NCI-H1417 (cell line): ENCODE results near the gene SLX4IP.

ENCODE experiments used
- DNase-seq, 3 experiments: peaks; one replicate each; lab custom pipeline; 2025; lab: John Stamatoyannopoulos, UW

Gene SLX4IP

GRCh38 chr20:10633718-10634117, 198.6 kb downstream of the SLX4IP start:
- DNase-seq = no peak

- DNase-seq = no peak
Observed at GRCh38 chr20:10634211-10634610, 199.1 kb downstream of the SLX4IP start.

DNA sequence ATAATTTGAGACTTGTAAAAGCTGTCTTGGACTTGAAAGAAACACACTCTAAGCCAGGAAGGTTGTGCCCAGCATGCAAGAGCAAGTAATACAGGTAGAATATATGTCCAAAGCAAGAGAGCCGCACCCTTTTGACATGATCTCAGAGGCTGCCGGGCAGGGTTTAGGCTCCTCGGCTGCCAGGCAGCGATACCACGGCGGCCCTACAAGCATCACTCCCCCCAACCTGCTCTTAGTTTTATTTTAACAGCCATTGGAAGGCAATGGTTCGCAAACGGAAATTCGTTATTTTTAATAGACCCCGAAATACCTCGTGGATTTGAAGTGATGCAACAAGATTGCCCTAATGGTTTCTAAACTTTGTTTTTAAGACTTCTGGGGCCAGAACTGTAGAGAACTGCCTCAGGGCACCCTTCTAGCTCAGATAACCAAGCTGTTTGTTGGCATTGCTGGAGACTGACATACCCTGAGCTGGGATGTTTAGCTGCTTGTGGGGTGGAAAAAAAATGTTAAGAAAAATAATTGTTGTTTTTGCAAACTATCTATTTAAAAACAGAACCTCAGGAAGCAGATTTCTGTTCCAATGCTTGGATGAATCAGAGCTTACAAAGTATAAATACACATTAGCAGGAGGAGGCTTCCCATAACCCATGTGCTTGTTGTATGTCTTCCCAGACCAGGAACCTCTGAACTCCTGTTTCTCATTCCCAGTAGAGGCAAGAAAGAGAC, 199.7 kb downstream of the SLX4IP start:
- DNase-seq = no peak

DNA sequence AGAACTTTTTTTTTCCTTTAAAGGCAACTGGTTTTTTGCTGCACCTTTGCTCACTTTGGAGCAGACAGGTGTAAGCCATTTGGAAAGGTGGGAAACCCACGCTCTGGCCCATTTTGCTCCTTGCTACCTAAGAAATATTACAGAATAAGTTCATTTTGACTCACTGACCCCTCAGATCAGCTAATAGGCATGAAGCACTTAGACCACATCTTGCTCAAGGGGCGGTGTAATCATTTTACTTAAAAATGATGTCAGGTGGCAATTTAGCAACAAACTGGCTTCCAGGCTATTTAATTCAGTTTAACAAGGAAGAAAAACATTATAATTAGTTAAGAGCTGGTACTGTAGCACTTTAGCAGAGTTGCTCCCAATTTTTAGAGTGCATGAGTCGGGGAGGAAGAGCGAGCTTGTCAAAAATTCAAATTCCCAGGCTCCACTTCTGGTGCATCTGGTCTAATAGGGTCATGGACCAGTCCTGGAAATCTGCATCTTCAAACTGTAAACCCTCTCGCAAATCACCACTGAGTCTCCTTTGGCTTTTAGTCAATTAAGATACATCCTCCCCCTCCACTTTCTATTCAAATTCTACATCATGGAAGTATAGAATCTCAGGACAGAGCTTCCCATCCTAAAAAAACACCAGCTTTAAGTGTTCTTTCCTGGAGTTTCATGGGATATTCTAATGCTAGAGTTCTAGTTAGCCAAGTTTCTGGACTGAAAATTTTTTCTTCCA, 200.5 kb downstream of the SLX4IP start:
- no peak for DNase-seq

DNA sequence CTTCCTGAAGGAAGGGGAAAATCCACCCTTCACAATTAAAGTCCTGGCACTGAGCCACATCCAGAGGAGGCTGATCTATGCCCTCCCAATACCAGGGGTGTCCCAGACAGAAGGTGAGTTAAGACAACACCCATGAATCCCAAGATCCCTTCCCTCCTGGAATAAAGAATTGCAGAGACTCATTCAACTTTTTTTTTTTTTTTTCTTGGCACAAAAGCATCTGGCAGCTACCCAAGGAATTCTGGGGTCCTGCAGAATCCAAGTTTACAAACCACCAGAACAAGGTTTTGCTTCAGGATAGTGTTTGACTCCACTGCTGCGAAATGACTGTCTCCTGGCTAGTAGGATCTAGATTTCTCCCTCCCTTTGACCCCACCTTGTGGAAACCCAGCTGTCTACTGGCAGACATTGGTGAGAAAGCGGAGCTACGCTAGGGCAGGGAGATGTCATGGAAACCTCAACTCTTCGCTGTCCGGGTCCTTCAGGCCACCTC, 201.3 kb downstream of the SLX4IP start:
- no peak for DNase-seq

DNA sequence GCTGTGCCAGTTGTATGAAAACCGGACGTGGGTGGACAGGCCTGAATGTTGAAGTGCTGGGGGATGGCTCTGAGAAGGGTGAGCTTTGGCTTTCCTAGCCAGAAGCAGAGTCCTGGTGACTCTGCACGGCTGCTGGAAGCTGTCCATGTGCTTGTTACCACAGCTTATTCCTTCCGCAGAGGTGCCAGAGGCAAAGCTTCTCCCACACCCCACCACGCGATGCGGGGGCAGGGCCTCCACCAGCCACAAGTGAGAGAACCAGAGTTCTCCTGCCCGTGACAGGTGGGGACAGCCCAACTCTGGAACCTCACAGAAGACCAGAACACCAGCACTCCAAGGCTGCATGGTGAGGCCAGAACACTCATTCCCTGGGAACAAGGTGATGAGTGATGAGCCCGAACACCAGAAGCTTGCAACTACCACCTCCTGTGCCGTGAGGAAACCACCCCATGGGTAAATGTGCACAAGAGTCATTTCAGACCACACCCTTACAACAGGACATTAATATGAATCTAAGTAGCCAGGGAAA, 202.0 kb downstream of the SLX4IP start:
- DNase-seq = no peak

GRCh38 chr20:10637563-10637962, 202.5 kb downstream of the SLX4IP start:
- DNase-seq = no peak

GRCh38 chr20:10639077-10639736, 204.1 kb downstream of the SLX4IP start:
- no peak for DNase-seq

- DNase-seq = no peak
Observed at GRCh38 chr20:10639737-10640556, 204.8 kb downstream of the SLX4IP start.

DNA sequence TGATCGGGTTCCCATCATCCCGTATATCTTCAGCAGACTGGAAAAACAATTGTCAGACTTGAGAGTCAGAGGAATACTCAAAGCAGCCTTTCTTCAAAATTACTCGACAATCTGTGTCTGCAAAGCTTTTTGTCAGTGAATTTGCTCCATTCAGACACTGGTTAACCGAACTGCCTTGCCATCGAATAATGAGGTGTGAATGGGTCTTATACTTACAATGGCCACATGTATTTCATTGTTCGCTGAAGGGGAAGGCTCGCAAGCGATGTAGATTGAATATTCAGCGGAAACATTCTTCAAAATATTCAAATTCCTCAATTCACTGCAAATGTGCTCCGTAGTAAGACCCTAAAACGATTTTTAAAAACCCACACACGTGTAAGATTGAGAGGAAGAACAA, 205.8 kb downstream of the SLX4IP start:
- DNase-seq = no peak

DNA sequence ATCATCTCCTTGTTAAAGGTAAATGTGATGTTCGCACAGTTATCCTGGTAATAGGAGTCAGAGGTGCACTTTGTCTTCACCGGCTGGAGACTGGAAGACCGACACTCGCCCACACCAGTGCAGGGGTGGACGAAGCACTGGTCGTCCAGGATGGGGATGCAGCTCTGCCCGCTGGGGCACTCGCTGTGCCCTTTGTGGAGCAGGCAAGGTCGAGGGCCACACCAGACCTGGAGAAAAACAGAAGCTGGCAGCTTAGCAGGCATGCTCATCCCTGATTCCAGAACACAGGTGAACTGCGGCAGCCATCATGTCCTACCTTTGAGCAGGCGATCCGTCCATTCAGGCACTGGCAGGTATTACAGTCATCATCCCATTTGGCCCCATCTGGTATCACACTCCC, 206.4 kb downstream of the SLX4IP start:
- DNase-seq = no peak

GRCh38 chr20:10641893-10642292, 206.8 kb downstream of the SLX4IP start:
- no peak for DNase-seq

- DNase-seq = peak in 1 of 3 experiments; percentile 19
Observed at GRCh38 chr20:10642856-10643559, 207.9 kb downstream of the SLX4IP start.

DNA sequence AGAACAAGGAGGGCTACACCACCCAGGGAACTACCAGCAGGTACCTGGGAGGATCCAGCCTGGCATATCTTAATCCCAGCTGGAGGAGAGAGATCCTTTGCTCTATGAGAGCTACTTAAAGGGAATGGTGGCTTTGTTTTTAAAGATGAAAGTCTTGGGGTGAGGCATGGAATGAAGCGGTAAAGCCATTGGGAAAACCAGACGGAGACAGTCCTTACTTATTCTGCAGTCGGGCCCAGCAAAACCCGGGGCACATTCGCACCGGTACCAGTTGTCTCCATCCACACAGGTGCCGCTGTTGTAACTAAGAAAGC, 208.4 kb downstream of the SLX4IP start:
- no peak for DNase-seq

DNA sequence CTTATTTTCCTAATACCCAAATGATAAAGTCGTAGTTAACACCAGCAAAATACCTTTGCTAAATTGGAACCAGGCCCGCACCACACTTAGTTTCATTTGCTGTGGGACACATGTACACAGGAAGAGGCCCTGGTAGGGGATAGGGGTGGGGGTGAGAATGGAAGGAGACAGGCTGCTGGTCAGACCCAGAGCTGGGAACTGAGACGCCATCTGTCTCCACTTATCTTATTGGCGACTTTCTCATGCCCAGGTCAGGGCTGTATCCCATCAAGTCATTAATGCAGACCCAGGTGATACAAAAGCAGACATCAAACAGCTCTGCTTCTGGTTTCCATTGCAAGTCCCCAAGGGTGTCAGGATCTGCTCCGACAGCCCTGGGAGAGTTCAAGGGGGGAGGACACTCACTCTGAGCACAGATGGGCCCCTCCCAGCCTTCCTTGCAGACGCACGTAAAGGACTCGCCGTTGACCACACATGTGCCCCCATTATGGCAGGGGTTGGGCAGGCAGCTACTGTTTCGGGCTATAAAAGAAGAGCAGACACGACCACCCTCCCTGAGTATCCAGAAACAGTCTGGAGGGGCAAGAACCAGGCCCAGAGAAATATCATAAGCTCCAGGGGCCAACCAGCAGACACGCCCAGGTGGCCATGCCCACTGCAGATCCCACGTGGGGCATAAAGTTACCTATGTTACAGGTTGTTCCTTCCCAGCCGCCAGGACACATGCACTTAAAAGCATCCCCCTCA, 209.5 kb downstream of the SLX4IP start:
- no peak for DNase-seq

DNA sequence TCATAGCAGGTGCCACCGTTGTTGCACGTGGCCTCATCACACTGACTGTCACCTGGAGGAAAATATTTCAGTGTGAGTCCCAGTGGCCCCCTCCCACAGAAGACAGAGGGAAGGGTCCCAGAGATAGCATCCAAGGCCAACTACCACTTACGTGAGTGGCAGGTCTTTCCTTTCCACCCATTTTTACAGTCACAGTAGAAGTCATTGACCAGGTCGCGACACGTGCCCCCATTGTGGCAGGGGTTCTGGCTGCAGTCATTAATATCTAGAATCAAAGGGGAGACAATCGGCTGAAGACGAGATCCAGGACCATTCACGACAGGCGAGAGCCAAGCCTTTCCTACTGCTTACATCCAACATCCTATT, 210.1 kb downstream of the SLX4IP start:
- no peak for DNase-seq

- DNase-seq = no peak
Observed at GRCh38 chr20:10646006-10646405, 210.9 kb downstream of the SLX4IP start.

- no peak for DNase-seq
Observed at GRCh38 chr20:10646886-10647420, 211.8 kb downstream of the SLX4IP start.

- peak in 1 of 3 experiments; percentile 12 for DNase-seq
Observed at GRCh38 chr20:10647471-10647870, 212.4 kb downstream of the SLX4IP start.

- no peak for DNase-seq
Observed at GRCh38 chr20:10647909-10648308, 212.8 kb downstream of the SLX4IP start.
